Kidney (tissue), 14 donors: ENCODE data around the gene VCL. TPM values are rescaled to one million over a fixed set of nuclear protein-coding genes. Genes with fewer than 3 reads are reported as not detected.

Experiments
- DNase-seq, 5 donors: peaks; one replicate each; pipeline ENCODE4 v3.0.0-alpha.2; 2013 to 2020
- FAIRE-seq: peaks from 2 replicates; lab custom pipeline; 2012; peaks lifted over from hg19 to GRCh38; lab: Jason Lieb, UNC
- H3K27ac ChIP-seq, 2 donors: one replicate each; pipeline ENCODE4 v1.7.0; 2013; ENCODE audit warnings: low read depth in 2 of 2, low read length in 2 of 2, inconsistent platforms in 1 of 2
- H3K27me3 ChIP-seq: one replicate; pipeline ENCODE4 v1.7.1; 2013; ENCODE audit warnings: low read length, inconsistent platforms; ENCODE audit not compliant: control insufficient read depth, insufficient read depth
- H3K36me3 ChIP-seq, 3 donors: one replicate each; pipeline versions ENCODE4 v1.7.0 to v1.7.1; 2013; ENCODE audit warnings: low read length in 3 of 3, control low read depth in 1 of 3, inconsistent platforms in 1 of 3; ENCODE audit not compliant: insufficient read depth in 3 of 3, control insufficient read depth in 2 of 3
- H3K4me1 ChIP-seq, 3 donors: one replicate each; pipeline versions ENCODE4 v1.7.0 to v1.7.1; 2013; ENCODE audit warnings: low read length in 3 of 3, inconsistent platforms in 1 of 3, low read depth in 1 of 3; ENCODE audit not compliant: control insufficient read depth in 2 of 3, insufficient read depth in 2 of 3
- H3K4me3 ChIP-seq, 3 donors: one replicate each; pipeline versions ENCODE4 v1.7.0 to v1.8.1; 2013; ENCODE audit warnings: low read length in 3 of 3, control low read depth in 1 of 3, inconsistent platforms in 1 of 3
- H3K9ac ChIP-seq, 3 donors: one replicate each; pipeline versions ENCODE4 v1.7.0 to v1.7.1; 2013; ENCODE audit warnings: low read length in 3 of 3, control low read depth in 1 of 3, inconsistent platforms in 1 of 3
- H3K9me3 ChIP-seq, 3 donors: one replicate each; pipeline versions ENCODE4 v1.7.0 to v1.7.1; 2013; ENCODE audit warnings: low read length in 3 of 3, control low read depth in 1 of 3, inconsistent platforms in 1 of 3; ENCODE audit not compliant: control insufficient read depth in 2 of 3, insufficient read depth in 1 of 3
- intact Hi-C: fragments of 100-400 bp; cut with DNase I; formaldehyde crosslinking; loops from one replicate; pipeline ENCODE4 v1.11.1; 2022
- polyA plus RNA-seq: library from polyadenylated mRNA; stranded (reverse); fragments of 350-450 nt; fragmentation: Illumina TruSeq; extraction: RNeasy Lipid Tissue Mini Kit (QIAGEN cat#74804); gene quantifications from one replicate; pipeline ENCODE4 v1.2.3, GENCODE V29; 2014; ENCODE audit warnings: low read depth, low replicate concordance; ENCODE audit not compliant: insufficient read depth
- total RNA-seq: library from RNA; stranded (reverse); fragmentation: NEBNext Ultra II Directional; extraction: Animal tissue kit (Norgen Biotek cat#: 25700); gene quantifications from one replicate; pipeline ENCODE4 v1.2.1, GENCODE V29; 2021
- TF ChIP-seq, protein P1 (sequence below): IDR thresholded peaks from 3 replicates; pipeline ENCODE4 v1.5.1; 2012; ENCODE audit warnings: mild to moderate bottlenecking, moderate library complexity, borderline replicate concordance; ENCODE audit not compliant: insufficient read depth; ENCODE audit errors: extremely low read depth
- donor health status: control.
- donor health status: control.
- donor health status: control.
- donor health status: control.
- donor health status: control.
- donor health status: DM: yes; HTN: yes; CAD: no.
- donor health status: Normal renal cell carcinoma (clear cell type).

The VCL gene
- total and polyA plus RNA-seq, 2 donors from 2014 or later, result 23.8 to 167 TPM

DNA sequence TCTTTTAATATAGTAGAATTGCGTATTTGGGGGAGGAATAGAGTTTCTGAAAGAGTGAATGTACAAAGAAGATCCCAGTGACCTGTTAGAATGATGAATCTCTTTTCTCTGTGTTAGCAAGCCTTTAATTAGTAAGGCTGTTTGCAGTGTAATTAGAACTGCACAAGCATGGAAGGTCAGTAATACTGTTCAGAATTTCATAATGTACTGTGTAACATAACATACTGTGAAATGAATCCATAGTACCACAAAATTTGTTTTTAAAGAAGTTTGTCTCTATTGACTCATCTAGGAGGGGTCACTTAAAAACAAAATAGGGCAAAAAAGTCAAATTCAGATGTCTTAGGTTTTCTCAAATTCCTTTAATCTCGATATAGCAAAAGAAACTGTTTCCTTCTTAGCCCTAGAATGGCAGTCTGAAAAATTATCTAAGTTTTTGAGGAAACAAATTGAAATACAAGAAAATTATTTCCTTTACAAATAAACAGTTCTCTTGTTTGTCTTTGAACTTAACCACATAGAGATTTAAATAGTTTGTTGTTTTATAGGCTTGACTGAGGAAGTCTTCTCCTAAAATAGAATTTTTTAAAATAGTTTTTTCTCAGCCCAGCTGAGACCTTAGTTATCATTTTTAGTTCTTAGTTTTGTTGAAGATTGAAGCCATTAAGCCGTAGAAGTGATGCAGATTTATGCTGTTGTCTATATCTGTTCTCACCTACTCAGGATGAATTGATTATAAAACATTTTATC is 165.6 kb downstream of the VCL start:
- Histone ChIP-seq H3K27me3 (no peaks in the 10 kb centered on the region), H3K9ac (no peak overlapping the region), H3K9me3 (no peaks in the 10 kb centered on the region), H3K4me1 (no peaks in the 10 kb centered on the region), H3K36me3 (no peaks in the 10 kb centered on the region), H3K27ac (no peak overlapping the region), H3K4me3 (no peak overlapping the region)
- no peak for DNase-seq
- FAIRE-seq, result no peak
- intact Hi-C loops, result no loop called here
- TF ChIP-seq, protein P1, sequence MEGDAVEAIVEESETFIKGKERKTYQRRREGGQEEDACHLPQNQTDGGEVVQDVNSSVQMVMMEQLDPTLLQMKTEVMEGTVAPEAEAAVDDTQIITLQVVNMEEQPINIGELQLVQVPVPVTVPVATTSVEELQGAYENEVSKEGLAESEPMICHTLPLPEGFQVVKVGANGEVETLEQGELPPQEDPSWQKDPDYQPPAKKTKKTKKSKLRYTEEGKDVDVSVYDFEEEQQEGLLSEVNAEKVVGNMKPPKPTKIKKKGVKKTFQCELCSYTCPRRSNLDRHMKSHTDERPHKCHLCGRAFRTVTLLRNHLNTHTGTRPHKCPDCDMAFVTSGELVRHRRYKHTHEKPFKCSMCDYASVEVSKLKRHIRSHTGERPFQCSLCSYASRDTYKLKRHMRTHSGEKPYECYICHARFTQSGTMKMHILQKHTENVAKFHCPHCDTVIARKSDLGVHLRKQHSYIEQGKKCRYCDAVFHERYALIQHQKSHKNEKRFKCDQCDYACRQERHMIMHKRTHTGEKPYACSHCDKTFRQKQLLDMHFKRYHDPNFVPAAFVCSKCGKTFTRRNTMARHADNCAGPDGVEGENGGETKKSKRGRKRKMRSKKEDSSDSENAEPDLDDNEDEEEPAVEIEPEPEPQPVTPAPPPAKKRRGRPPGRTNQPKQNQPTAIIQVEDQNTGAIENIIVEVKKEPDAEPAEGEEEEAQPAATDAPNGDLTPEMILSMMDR, result no peak

GRCh38 chr10:74164716-74165529 is 167.0 kb downstream of the VCL start:
- intact Hi-C loops, result no loop called here
- H3K9me3 ChIP-seq, result no peaks in the 10 kb centered on the region
- H3K9ac ChIP-seq, result no peak overlapping the region
- DNase-seq, result no peak
- no peaks in the 10 kb centered on the region for H3K4me1 ChIP-seq
- no peaks in the 10 kb centered on the region for H3K27me3 ChIP-seq
- H3K27ac ChIP-seq, result no peak overlapping the region
- no peak overlapping the region for H3K4me3 ChIP-seq
- no peak for FAIRE-seq
- TF ChIP-seq, protein P1, result no peak
- no peaks in the 10 kb centered on the region for H3K36me3 ChIP-seq

DNA sequence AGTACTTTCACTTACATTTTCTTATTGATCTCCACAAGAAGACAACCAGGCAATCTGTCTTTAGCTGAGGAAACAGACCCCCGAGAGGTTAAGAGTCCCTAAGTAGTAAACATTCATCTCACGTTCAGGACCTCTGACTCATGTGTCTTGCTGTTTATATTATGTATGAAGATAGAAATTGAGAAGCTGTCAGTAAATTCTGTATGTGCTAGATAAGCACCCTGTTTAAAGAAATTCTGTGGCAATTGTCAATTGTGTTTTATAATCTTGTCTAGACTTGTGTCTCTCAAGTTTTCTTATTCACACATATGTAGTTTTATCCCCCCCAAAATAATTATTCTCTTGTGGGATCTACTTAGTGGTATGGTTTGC is 167.6 kb downstream of the VCL start:
- Histone ChIP-seq H3K4me3 (no peak overlapping the region), H3K27ac (no peak overlapping the region), H3K36me3 (no peaks in the 10 kb centered on the region), H3K9me3 (no peaks in the 10 kb centered on the region), H3K9ac (no peak overlapping the region), H3K27me3 (no peaks in the 10 kb centered on the region), H3K4me1 (no peaks in the 10 kb centered on the region)
- FAIRE-seq (no peak), DNase-seq (no peak)
- intact Hi-C loops, result no loop called here
- TF ChIP-seq, protein P1, result no peak
